GM15510 (cell line): ENCODE results near the gene ZNF598.

Experiments used
- POLR2A ChIP-seq: IDR thresholded peaks from 3 replicates; pipeline ENCODE4 v1.6.1; 2011; ENCODE audit warnings: borderline replicate concordance; ENCODE audit not compliant: insufficient read length; ENCODE audit errors: extremely low read depth

The ZNF598 gene

GRCh38 chr16:2035431-2036199 lies 26.0 kb upstream of the ZNF598 start:
- no peak for TF ChIP-seq POLR2A

GRCh38 chr16:2034696-2035430 lies 25.2 kb upstream of the ZNF598 start:
- no peak for TF ChIP-seq POLR2A

DNA sequence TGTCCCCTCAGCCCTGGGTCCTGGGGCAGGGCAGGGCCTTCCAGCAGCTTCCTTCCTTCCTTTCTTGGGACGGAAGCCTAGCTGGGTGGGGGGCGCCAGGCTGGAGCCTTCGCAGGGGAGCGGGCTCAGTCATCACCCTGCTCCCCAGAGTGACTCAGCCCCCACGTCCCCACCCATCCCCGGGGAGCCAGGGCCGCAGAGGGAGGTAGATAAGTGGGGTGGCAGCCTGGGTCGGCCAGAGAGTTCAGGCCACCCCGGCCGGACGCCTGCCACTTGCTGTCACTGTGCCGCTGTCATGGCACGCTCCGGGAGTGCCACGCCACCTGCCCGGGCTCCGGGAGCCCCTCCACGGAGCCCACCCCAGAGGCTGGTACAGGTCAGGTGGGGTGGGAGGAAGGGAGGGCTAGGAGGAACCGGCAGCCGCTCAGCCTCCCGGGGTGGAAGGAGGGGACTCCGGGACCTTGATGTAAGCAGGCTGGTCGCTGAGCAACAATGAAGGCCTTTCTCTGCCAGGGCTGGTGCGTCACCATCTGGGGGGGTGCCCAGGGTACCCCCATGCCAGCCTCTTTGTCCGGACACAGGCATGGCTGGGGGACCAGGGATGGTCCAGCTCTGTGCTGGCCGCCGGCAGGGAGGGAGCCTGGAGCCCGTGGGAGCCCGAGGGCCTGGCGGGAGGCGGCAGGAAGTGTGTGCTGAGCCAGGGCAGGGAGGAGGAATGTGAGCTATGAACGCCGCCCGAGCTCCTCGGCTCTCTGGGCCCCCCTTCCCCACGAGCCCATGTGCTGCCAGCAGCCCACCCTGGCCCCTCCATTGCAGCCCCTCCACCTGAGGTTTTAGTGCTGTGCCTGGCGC lies 23.7 kb upstream of the ZNF598 start:
- TF ChIP-seq POLR2A: no peak

- no peak for TF ChIP-seq POLR2A
Observed at GRCh38 chr16:2032285-2033056, 22.9 kb upstream of the ZNF598 start.

DNA sequence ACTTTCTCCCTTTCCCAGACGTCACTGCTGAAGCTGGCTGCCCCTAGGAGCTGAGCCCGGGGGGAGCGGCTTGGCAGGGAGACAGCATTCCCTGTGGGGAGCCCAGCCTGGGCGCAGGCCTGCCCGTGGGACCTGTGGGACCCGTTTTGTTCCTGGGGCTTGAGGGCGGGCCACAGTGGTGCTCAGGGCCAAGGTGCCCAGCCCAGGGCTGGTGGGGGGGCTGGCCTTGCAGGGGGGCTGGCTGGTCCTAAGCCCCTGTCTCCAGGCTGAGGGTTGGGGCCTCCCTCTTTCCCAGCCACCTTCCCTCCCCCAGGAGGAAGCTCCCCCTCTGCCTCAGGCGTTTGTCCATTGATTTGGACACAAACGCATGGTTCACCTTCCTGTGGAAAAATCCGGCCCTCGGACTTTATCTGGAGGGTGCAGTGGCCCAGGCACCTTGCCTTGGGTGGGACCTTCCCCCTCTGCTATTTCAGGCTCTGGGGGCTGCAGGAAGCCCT lies 21.5 kb upstream of the ZNF598 start:
- TF ChIP-seq POLR2A: no peak

GRCh38 chr16:2030036-2030435 lies 20.4 kb upstream of the ZNF598 start:
- TF ChIP-seq POLR2A: no peak

DNA sequence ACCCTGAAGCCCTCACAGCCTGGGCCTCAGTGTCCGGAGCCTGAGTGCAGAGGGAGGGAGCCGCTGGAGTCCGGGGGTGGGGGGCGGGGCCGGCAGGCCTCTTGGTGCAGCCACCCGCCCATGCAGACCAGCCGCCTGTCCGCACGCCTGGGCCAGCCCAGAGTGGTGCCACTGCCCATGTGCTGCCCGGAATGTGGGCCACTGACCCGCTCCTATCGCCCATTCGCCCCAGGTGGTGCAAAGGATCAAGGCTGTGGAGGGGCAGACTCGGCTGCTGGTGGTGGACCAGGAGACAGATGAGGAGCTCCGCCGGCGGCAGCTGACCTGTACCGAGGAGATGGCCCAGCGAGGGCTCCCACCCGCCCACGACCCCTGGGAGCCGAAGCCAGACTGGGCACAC lies 19.7 kb upstream of the ZNF598 start:
- no peak for TF ChIP-seq POLR2A

- TF ChIP-seq POLR2A: no peak
Observed at GRCh38 chr16:2028620-2029220, 19.1 kb upstream of the ZNF598 start.

- TF ChIP-seq POLR2A: no peak
Observed at GRCh38 chr16:2028146-2028545, 18.5 kb upstream of the ZNF598 start.

DNA sequence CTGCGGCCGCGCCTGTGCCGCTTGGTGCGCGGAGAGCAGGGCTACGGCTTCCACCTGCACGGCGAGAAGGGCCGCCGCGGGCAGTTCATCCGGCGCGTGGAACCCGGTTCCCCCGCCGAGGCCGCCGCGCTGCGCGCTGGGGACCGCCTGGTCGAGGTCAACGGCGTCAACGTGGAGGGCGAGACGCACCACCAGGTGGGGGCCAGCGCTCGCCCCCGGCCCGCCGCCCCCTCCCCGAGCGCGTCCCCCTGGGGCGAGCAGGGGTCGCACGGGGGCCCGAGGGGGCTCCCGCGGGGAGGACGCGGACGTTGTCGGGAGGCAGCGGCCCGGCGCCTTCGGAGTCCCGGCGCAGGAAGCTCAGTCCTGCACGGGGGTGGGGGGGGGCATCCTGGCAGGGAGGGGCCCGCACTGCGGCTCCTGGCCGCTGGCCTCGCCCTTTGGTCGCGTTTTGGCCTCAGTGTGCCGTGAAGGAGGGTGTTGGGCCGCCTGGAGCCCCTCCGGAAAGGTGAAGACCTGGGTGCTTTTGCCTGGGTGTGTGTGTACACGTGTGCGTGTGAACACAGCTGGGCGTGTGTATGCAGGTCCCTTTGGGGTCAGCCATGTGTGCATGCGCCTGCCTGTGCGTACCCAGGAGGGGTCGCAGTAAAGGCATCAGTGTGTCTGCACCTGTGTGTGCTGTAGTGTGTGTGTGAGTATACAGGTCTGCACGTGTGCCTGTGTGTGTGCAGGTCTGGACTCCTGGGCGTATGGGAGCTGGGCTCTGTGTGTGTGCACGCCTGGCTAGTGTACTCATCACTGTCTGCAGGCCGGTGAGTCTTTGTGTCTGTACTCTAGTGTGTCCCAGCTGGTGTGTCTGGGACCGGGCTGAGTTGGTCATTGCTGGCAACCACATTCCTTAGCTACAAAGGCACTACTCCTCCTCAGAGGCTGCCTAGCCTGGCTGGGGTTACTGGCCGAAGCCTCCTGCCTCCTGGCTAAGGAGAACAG lies 17.7 kb upstream of the ZNF598 start:
- TF ChIP-seq POLR2A: no peak

DNA sequence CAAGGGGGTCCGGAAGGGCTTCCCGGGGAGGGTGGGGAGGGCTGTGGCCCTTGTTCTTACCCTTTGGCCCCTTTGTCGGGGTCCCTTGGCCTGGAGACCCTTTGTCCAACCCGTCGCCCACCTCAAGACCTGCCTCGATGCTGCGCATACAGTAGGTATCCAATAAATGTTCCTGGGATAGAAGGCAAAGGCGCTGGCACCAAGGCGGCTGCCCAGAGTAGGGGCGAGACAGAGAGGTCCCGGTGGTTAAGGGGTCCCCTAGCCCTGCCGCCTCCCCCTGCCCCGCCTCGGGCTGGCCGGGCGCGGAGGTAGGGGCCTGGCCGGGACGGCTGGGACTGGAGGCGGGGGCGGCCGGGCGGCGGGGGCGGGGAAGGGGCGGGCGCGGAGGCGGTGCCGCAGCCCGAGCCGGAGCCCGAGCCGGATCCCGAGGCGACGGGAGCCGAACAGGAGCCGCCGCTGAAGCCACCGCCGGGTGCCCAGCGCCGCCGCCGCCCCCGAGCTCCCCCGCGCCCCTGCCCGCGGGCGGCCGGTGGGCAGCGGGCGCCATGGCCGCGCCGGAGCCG lies 16.9 kb upstream of the ZNF598 start, which contains the start of gene NHERF2:
NHERF2 (plus strand) TSS at position 442 of the 563 bp plus-strand sequence; CDS start at position 546, 104 bp downstream.
- TF ChIP-seq POLR2A: no peak

DNA sequence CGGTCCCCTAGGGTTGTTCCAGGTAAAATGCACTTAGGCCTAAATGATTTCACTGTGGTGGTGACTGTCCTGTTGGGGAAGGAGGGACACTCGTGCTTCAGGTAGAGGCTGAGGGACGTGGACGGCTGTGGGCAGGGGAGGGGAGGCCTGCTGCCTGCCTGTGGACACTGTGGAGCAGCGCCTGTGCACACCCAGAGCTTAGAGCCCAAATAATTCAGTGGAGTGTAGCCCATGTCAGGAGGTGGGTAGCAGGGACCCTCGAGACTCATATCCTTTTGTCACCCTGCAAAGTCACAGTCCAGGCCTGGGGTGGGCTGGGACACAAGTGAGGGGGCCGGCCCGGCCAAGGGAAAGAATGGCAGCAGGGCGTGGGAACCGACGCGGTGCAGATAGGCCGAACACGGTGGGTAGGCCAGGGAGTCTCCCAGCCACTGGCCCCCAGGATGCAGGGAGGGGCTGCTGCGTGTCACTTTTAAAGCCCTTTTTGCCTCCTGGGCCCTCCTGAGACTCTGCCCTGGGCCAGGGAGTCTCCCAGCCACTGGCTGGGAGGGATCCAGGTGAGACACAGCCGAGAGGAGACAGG lies 16.3 kb upstream of the ZNF598 start:
- TF ChIP-seq POLR2A: no peak
